A549 (cell line): ENCODE data around the gene ZNF569. TPM values are rescaled to one million over a fixed set of nuclear protein-coding genes. Genes with fewer than 3 reads are reported as not detected.
"Not testable (repeated sequence)": the region's sequence is repeated elsewhere in the genome, so short reads cannot be mapped to it uniquely, and the experiment has no call there.

Experiments used
- ATAC-seq, 2 experiments: fragments of 200-7000 bp in 1 of 2; fragments of >200 bp in 1 of 2; cut with Nextera tagmentation in 1 of 2; cut with Tn5 transposase in 1 of 2; 3 replicates each; pipeline versions ENCODE4 v1.8.0 to v1.9.1; 2018 to 2020; ENCODE audit warnings: mild to moderate bottlenecking in 1 of 2, moderate library complexity in 1 of 2
- CTCF ChIA-PET: fragments of 300-600 bp; sonication (Branson Sonifier 250); formaldehyde crosslinking; extraction: SDS; loops from one replicate; lab custom pipeline; 2021; ENCODE audit warnings: antibody characterized with exemption, inconsistent platforms; lab: Yijun Ruan, JAX
- POLR2A ChIA-PET: fragments of 350-600 bp; formaldehyde crosslinking; extraction: SDS; loops from one replicate; lab custom pipeline; 2021; ENCODE audit warnings: antibody characterized with exemption, inconsistent platforms; lab: Yijun Ruan, JAX
- DNase-seq, 2 experiments: peaks; one replicate each; pipeline versions ENCODE4 v3.0.0 to v3.0.0-alpha.2; 2011 to 2016; ENCODE audit warnings: low read depth in 1 of 2, low spot score in 1 of 2
- FAIRE-seq: peaks from 2 replicates; lab custom pipeline; 2011; peaks lifted over from hg19 to GRCh38; lab: Jason Lieb, UNC
- H3K27ac ChIP-seq, 2 experiments: fragments of >200 bp; sonication (Bioruptor Twin); formaldehyde crosslinking; 3 replicates each; pipeline ENCODE4 v1.5.1; 2016 to 2017
- H3K4me1 ChIP-seq: fragments of >200 bp; sonication (Bioruptor Twin); formaldehyde crosslinking; 3 replicates; pipeline ENCODE4 v1.6.1; 2016
- H3K4me2 ChIP-seq: fragments of >200 bp; sonication (Bioruptor Twin); formaldehyde crosslinking; 3 replicates; pipeline ENCODE4 v1.6.1; 2016
- H3K4me3 ChIP-seq: fragments of >200 bp; sonication (Bioruptor Twin); formaldehyde crosslinking; 3 replicates; pipeline ENCODE4 v1.5.1; 2016
- H3K9me3 ChIP-seq: fragments of >200 bp; sonication (Bioruptor Twin); formaldehyde crosslinking; 3 replicates; pipeline ENCODE4 v1.6.1; 2016
- BCL3 ChIP-seq: fragments of >200 bp; sonication (Bioruptor Twin); formaldehyde crosslinking; IDR thresholded peaks from 3 replicates; pipeline ENCODE4 v1.6.1; 2016
- CBX2 ChIP-seq: fragments of 200-600 bp; sonication (generic); IDR thresholded peaks from 2 replicates; pipeline ENCODE4 v1.6.1; 2016; ENCODE audit warnings: low read depth, mild to moderate bottlenecking, borderline replicate concordance
- CBX8 ChIP-seq: fragments of 200-600 bp; sonication (generic); IDR thresholded peaks from 2 replicates; pipeline ENCODE4 v1.6.1; 2016
- CHD2 ChIP-seq: fragments of 150-350 bp; IDR thresholded peaks from 2 replicates; pipeline ENCODE4 v1.6.1; 2014; ENCODE audit warnings: low read length; ENCODE audit not compliant: partially characterized antibody
- CHD4 ChIP-seq: fragments of 200-600 bp; sonication (generic); IDR thresholded peaks from 2 replicates; pipeline ENCODE4 v1.6.1; 2016; ENCODE audit warnings: antibody characterized with exemption, mild to moderate bottlenecking, borderline replicate concordance
- EHF ChIP-seq: fragments of 250-450 bp; sonication (Bioruptor Pico); IDR thresholded peaks from 2 replicates; pipeline ENCODE4 v1.5.0; 2020; ENCODE audit warnings: mild to moderate bottlenecking
- EHMT2 ChIP-seq: fragments of 200-600 bp; sonication (generic); IDR thresholded peaks from 2 replicates; pipeline ENCODE4 v1.6.1; 2016; ENCODE audit warnings: antibody characterized with exemption, low read depth, mild to moderate bottlenecking, moderate library complexity
- ESRRA ChIP-seq: fragments of 150-350 bp; IDR thresholded peaks from 2 replicates; pipeline ENCODE4 v1.6.1; 2014; ENCODE audit warnings: mild to moderate bottlenecking, low read length, borderline replicate concordance
- FOSL2 ChIP-seq, 2 experiments: fragments of 450-650 bp in 1 of 2; fragments of >200 bp in 1 of 2; sonication (Bioruptor Twin) in 1 of 2; formaldehyde crosslinking; IDR thresholded peaks; 2 replicates each; pipeline versions ENCODE4 v1.5.0 to v1.6.1; 2016 to 2020; ENCODE audit warnings: mild to moderate bottlenecking in 1 of 2, moderate library complexity in 1 of 2
- FOXS1 ChIP-seq: fragments of 250-450 bp; sonication (Bioruptor Pico); IDR thresholded peaks from 2 replicates; pipeline ENCODE4 v1.5.0; 2020; ENCODE audit warnings: mild to moderate bottlenecking, moderate library complexity
- HEYL ChIP-seq: fragments of 250-450 bp; sonication (Bioruptor Pico); IDR thresholded peaks from 2 replicates; pipeline ENCODE4 v1.8.0; 2021; ENCODE audit warnings: mild to moderate bottlenecking, moderate library complexity
- HMGXB4 ChIP-seq: fragments of 250-450 bp; sonication (Bioruptor Pico); IDR thresholded peaks from 2 replicates; pipeline ENCODE4 v1.5.0; 2021; ENCODE audit warnings: mild to moderate bottlenecking, moderate library complexity, borderline replicate concordance
- HOXB5 ChIP-seq: fragments of 250-450 bp; sonication (Bioruptor Pico); IDR thresholded peaks from 2 replicates; pipeline ENCODE4 v1.5.0; 2020; ENCODE audit warnings: mild to moderate bottlenecking, moderate library complexity
- JUN ChIP-seq, 2 experiments: fragments of >200 bp; sonication (Bioruptor Twin); formaldehyde crosslinking; IDR thresholded peaks; 2 replicates in 1 of 2; 3 replicates in 1 of 2; pipeline ENCODE4 v1.6.1; 2016 to 2017
- MAX ChIP-seq: IDR thresholded peaks from 2 replicates; pipeline ENCODE4 v1.6.1; 2012
- MYC ChIP-seq: IDR thresholded peaks from 2 replicates; pipeline ENCODE4 v1.6.1; 2012; ENCODE audit warnings: mild to moderate bottlenecking, inconsistent platforms, low read length, improper control_type of control experiment, borderline replicate concordance
- NR3C1 ChIP-seq: fragments of >200 bp; sonication (Bioruptor Twin); formaldehyde crosslinking; IDR thresholded peaks from 3 replicates; pipeline ENCODE4 v1.6.1; 2017
- RCOR1 ChIP-seq: fragments of 150-350 bp; IDR thresholded peaks from 2 replicates; pipeline ENCODE4 v1.6.1; 2014; ENCODE audit warnings: antibody characterized with exemption, low read length, low read depth
- SMC3 ChIP-seq: fragments of >200 bp; sonication (Bioruptor Twin); formaldehyde crosslinking; IDR thresholded peaks from 3 replicates; pipeline ENCODE4 v1.6.1; 2018; ENCODE audit warnings: inconsistent platforms
- ZC3H11A ChIP-seq: fragments of 450-650 bp; IDR thresholded peaks from 2 replicates; pipeline ENCODE4 v1.6.1; 2014; ENCODE audit warnings: antibody characterized with exemption, mild to moderate bottlenecking
- ZNF302 ChIP-seq: fragments of 250-450 bp; sonication (Bioruptor Pico); IDR thresholded peaks from 2 replicates; pipeline ENCODE4 v1.9.0; 2021; ENCODE audit warnings: inconsistent platforms, mild to moderate bottlenecking, moderate library complexity
- WGBS: methylation state at CpG from one replicate; pipeline ENCODE4 v1.1.6; 2017; ENCODE audit errors: missing lambda C conversion rate; 5-methylcytosine and 5-hydroxymethylcytosine counted together
- polyA plus RNA-seq, 4 experiments: library from polyadenylated mRNA; depleted of rRNA in 3 of 4; stranded (reverse); fragments of >200 nt; fragmentation: RNase III in 1 of 4; extraction: RNeasy Plus Mini Kit Qiagen cat#74134 plus additional on column Dnase treatment in 1 of 4; gene quantifications; 2 replicates in 3 of 4; 3 replicates in 1 of 4; pipeline ENCODE4 v1.2.3, GENCODE V29; 2011 to 2017

The ZNF569 gene
- polyA plus RNA-seq, 2 of the 4 experiments (the other 2 are of a cell fraction) = 6.3 to 11.1 TPM

- ChIA-PET CTCF (interaction anchor here (0.5 to 1.1 kb wide), 4 partner anchors 11 to 1193 kb away, joined by 3 to 7 read pairs (median 4); no protein-coding TSS in a partner anchor), POLR2A (interaction anchor here (0.9 kb wide), 1 partner anchor 33 kb away, joined by 3 read pairs; the partner anchor contains the start of gene ZNF527)
- H3K4me3 ChIP-seq = no peak overlapping the region
- peaks cover 85% of the 10 kb centered on the region for H3K9me3 ChIP-seq
- no peaks in the 10 kb centered on the region for H3K4me1 ChIP-seq
- FAIRE-seq = no peak
- TF ChIP-seq NR3C1 = no peak
- H3K27ac ChIP-seq = no peak overlapping the region
- no peak for DNase-seq
- 81% methylated on average over 34 of the region's 34 CpGs for WGBS
- no peak overlapping the region for H3K4me2 ChIP-seq
- ATAC-seq = no peak; a peak in 2 of 6 replicates
Measured at GRCh38 chr19:37403403-37403802, 63.8 kb downstream of the ZNF569 start.

- peaks cover 93% of the 10 kb centered on the region for H3K9me3 ChIP-seq
- H3K4me1 ChIP-seq = no peaks in the 10 kb centered on the region
- no peak overlapping the region for H3K4me2 ChIP-seq
- no peak overlapping the region for H3K4me3 ChIP-seq
- peak; percentile 94 for FAIRE-seq
- POLR2A ChIA-PET = no interaction called here
- H3K27ac ChIP-seq = no peak overlapping the region
- no peak for ATAC-seq
- 3% methylated on average over 1 of the region's 1 CpG for WGBS
- CTCF ChIA-PET = no interaction called here
- no peak for TF ChIP-seq ZNF302
- no peak for TF ChIP-seq CBX2
- no peak for TF ChIP-seq JUN (IDR thresholded peaks at IDR 0.05)
- no peak for TF ChIP-seq BCL3
- TF ChIP-seq FOSL2 (IDR thresholded peaks at IDR 0.05) = no peak
- TF ChIP-seq FOSL2 (CRISPR knock-in tag; IDR thresholded peaks at IDR 0.05) = no peak
- no peak for TF ChIP-seq HEYL (CRISPR knock-in tag)
- TF ChIP-seq EHMT2 = no peak
- TF ChIP-seq EHF (CRISPR knock-in tag) = no peak
- no peak for TF ChIP-seq SMC3
- TF ChIP-seq MAX = no peak
- no peak for TF ChIP-seq FOXS1 (CRISPR knock-in tag)
- no peak for TF ChIP-seq HMGXB4 (CRISPR knock-in tag)
- no peak for TF ChIP-seq CHD2
- no peak for TF ChIP-seq HOXB5 (CRISPR knock-in tag)
- TF ChIP-seq, all 56 proteins: peak for 0
- DNase-seq = no peak
Measured at GRCh38 chr19:37401078-37401477, 66.2 kb downstream of the ZNF569 start.

- H3K27ac ChIP-seq, ATAC-seq, H3K4me3 ChIP-seq, H3K4me1 ChIP-seq, POLR2A ChIA-PET, H3K4me2 ChIP-seq, DNase-seq, FAIRE-seq: not testable (repeated sequence)
- CTCF ChIA-PET = interaction anchor here (0.9 to 1.5 kb wide), 2 partner anchors 12 to 23 kb away, joined by 3 to 7 read pairs; no protein-coding TSS in a partner anchor
- 76% methylated on average over 6 of the region's 6 CpGs for WGBS
- peaks cover 99% of the 10 kb centered on the region for H3K9me3 ChIP-seq
- peak; percentile 38 for TF ChIP-seq ZC3H11A
Measured at GRCh38 chr19:37391399-37391798, 75.8 kb downstream of the ZNF569 start.

- CTCF ChIA-PET = interaction anchor here (0.6 to 0.7 kb wide), 4 partner anchors 13 to 833 kb away, joined by 3 to 5 read pairs (median 4); no protein-coding TSS in a partner anchor
- FAIRE-seq (no peak), ATAC-seq (no peak), DNase-seq (no peak)
- no peak overlapping the region for H3K4me2 ChIP-seq
- H3K9me3 ChIP-seq = peaks cover 100% of the 10 kb centered on the region
- H3K27ac ChIP-seq = no peak overlapping the region
- H3K4me3 ChIP-seq = no peak overlapping the region
- WGBS = 85% methylated on average over 4 of the region's 4 CpGs
- POLR2A ChIA-PET = no interaction called here
- H3K4me1 ChIP-seq = no peaks in the 10 kb centered on the region
- TF ChIP-seq RCOR1 (no peak), CHD4 (no peak), MYC (no peak), CBX8 (no peak), ESRRA (no peak), BCL3 (no peak)
Measured at GRCh38 chr19:37389234-37389633, 78.0 kb downstream of the ZNF569 start.
